ENCODE measurements around the gene GDI2. TPM values are rescaled to one million over a fixed set of nuclear protein-coding genes. Genes with fewer than 3 reads are reported as not detected.

GDI2 gene
- total and polyA plus RNA-seq, 9 of the 15 experiments (the other 6 are each of a cell fraction or from before 2014, with no cell fraction given) = 262 to 424 (median 287) TPM

DNA sequence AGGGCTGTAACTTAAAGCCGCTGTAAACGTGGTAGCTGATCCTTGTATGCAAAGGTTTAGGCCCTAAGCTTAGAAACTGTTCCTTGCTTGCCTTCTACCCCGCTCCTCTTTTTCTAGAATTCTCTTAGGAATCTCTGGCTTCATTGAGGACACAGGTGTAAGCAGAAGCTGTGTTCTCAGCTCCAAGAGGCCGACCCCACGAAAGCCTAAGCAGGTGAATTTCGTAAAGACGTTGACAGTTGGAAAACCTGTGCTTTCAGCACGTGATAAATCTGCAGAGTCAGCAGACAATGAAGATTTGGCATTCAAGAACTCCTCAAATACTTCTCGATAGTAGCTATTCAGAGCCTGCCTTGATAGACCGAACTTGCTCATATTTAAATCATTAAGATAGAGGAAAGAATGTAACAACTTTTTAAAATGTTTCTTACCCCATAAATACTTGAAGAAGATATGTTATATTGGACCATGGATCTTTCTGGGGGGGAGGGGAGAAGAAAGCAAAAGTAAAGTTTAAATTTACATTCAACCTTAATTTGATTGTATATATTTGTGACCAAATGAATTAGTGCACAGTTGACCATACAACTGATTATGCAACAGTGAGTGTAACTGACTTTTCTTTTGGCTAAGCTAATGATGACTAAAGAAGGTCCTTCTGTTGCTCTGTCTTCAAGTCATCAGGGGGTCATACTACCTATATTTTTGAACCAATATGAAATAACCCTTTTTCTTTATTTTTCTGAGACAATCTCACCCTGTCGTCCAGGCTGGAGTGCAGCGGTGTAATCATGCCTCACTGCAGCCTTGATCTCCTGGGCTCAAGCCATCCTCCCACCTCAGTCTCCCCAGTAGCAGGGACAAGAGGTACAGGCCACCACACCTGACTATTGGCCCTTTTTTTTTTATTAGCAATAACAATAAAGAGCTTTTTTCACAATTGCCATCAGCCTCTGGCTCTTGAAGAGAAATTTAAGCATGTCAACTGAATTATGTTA is 1.2 kb upstream of the GDI2 start (continued):
- TF ChIP-seq, protein P1, sequence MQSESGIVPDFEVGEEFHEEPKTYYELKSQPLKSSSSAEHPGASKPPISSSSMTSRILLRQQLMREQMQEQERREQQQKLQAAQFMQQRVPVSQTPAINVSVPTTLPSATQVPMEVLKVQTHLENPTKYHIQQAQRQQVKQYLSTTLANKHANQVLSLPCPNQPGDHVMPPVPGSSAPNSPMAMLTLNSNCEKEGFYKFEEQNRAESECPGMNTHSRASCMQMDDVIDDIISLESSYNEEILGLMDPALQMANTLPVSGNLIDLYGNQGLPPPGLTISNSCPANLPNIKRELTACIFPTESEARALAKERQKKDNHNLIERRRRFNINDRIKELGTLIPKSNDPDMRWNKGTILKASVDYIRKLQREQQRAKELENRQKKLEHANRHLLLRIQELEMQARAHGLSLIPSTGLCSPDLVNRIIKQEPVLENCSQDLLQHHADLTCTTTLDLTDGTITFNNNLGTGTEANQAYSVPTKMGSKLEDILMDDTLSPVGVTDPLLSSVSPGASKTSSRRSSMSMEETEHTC (IDR thresholded peaks at IDR 0.05) = no peak
- TF ChIP-seq RAD21 (CRISPR knock-in tag; conservative IDR thresholded peaks at IDR 0.05 in 1 of 2, IDR thresholded peaks at IDR 0.05 in 1 of 2) (no peak), C11orf30 (IDR thresholded peaks at IDR 0.05; ENCODE audit: low read depth) (peak; percentile 99), TEAD1 (CRISPR knock-in tag; IDR thresholded peaks at IDR 0.05) (no peak), L3MBTL2 (IDR thresholded peaks at IDR 0.05) (peak; percentile 93), FIP1L1 (IDR thresholded peaks at IDR 0.05; ENCODE audit: low read depth, low read length, poor library complexity, severe bottlenecking) (no peak), BHLHE40 (IDR thresholded peaks at IDR 0.05; ENCODE audit: low read length) (peak; percentile 72), ZFP1 (CRISPR knock-in tag; IDR thresholded peaks at IDR 0.05) (no peak), ETV5 (CRISPR knock-in tag; IDR thresholded peaks at IDR 0.05; ENCODE audit: low read depth) (no peak), SMARCE1 (IDR thresholded peaks at IDR 0.05) (no peak), BRF1 (IDR thresholded peaks at IDR 0.05; ENCODE audit: borderline replicate concordance, extremely low read depth, insufficient read length) (no peak), CEBPB (tag; IDR thresholded peaks at IDR 0.05) (peak; percentile 83)
- TF ChIP-seq, protein P2, sequence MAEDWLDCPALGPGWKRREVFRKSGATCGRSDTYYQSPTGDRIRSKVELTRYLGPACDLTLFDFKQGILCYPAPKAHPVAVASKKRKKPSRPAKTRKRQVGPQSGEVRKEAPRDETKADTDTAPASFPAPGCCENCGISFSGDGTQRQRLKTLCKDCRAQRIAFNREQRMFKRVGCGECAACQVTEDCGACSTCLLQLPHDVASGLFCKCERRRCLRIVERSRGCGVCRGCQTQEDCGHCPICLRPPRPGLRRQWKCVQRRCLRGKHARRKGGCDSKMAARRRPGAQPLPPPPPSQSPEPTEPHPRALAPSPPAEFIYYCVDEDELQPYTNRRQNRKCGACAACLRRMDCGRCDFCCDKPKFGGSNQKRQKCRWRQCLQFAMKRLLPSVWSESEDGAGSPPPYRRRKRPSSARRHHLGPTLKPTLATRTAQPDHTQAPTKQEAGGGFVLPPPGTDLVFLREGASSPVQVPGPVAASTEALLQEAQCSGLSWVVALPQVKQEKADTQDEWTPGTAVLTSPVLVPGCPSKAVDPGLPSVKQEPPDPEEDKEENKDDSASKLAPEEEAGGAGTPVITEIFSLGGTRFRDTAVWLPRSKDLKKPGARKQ (CRISPR knock-in tag; IDR thresholded peaks at IDR 0.05) = no peak
- TF ChIP-seq, protein P3, sequence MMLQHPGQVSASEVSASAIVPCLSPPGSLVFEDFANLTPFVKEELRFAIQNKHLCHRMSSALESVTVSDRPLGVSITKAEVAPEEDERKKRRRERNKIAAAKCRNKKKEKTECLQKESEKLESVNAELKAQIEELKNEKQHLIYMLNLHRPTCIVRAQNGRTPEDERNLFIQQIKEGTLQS (IDR thresholded peaks at IDR 0.05) = peak; percentile 57
- TF ChIP-seq, protein P3 (CRISPR knock-in tag; conservative IDR thresholded peaks at IDR 0.05) = no peak
- TF ChIP-seq, protein P4, sequence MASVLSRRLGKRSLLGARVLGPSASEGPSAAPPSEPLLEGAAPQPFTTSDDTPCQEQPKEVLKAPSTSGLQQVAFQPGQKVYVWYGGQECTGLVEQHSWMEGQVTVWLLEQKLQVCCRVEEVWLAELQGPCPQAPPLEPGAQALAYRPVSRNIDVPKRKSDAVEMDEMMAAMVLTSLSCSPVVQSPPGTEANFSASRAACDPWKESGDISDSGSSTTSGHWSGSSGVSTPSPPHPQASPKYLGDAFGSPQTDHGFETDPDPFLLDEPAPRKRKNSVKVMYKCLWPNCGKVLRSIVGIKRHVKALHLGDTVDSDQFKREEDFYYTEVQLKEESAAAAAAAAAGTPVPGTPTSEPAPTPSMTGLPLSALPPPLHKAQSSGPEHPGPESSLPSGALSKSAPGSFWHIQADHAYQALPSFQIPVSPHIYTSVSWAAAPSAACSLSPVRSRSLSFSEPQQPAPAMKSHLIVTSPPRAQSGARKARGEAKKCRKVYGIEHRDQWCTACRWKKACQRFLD (CRISPR knock-in tag; IDR thresholded peaks at IDR 0.05) = peak; percentile 90; the same call in 1 of the 2 replicates
- TF ChIP-seq, protein P5, sequence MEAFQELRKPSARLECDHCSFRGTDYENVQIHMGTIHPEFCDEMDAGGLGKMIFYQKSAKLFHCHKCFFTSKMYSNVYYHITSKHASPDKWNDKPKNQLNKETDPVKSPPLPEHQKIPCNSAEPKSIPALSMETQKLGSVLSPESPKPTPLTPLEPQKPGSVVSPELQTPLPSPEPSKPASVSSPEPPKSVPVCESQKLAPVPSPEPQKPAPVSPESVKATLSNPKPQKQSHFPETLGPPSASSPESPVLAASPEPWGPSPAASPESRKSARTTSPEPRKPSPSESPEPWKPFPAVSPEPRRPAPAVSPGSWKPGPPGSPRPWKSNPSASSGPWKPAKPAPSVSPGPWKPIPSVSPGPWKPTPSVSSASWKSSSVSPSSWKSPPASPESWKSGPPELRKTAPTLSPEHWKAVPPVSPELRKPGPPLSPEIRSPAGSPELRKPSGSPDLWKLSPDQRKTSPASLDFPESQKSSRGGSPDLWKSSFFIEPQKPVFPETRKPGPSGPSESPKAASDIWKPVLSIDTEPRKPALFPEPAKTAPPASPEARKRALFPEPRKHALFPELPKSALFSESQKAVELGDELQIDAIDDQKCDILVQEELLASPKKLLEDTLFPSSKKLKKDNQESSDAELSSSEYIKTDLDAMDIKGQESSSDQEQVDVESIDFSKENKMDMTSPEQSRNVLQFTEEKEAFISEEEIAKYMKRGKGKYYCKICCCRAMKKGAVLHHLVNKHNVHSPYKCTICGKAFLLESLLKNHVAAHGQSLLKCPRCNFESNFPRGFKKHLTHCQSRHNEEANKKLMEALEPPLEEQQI (IDR thresholded peaks at IDR 0.05) = no peak

All from K562 (cell line).